GM23248 (cell line): Measurements from ENCODE around the gene KIR2DL1. TPM values are rescaled to one million over a fixed set of nuclear protein-coding genes. Genes with fewer than 3 reads are reported as not detected.
"Not testable (repeated sequence)": the region's sequence is repeated elsewhere in the genome, so short reads cannot be mapped to it uniquely, and the experiment has no call there.

Experiments
- DNase-seq: peaks from one replicate; pipeline ENCODE4 v3.0.0-alpha.2; 2015
- H2AFZ ChIP-seq: fragments of 200-600 bp; sonication (generic); 2 replicates; pipeline ENCODE4 v1.6.1; 2016; ENCODE audit warnings: antibody characterized with exemption
- H3F3A ChIP-seq: fragments of 200-600 bp; sonication (generic); 2 replicates; pipeline ENCODE4 v1.6.1; 2016; ENCODE audit warnings: mild to moderate bottlenecking, antibody characterized with exemption, mixed run types; ENCODE audit not compliant: insufficient read depth
- H3K27ac ChIP-seq: fragments of 200-600 bp; sonication (generic); 2 replicates; pipeline ENCODE4 v1.5.1; 2016; ENCODE audit warnings: mild to moderate bottlenecking
- H3K27me3 ChIP-seq: fragments of 200-600 bp; sonication (generic); replicated peaks from 2 replicates; pipeline ENCODE4 v1.6.1; 2016; ENCODE audit warnings: mild to moderate bottlenecking; ENCODE audit not compliant: insufficient read depth
- H3K36me3 ChIP-seq: fragments of 200-600 bp; sonication (generic); 2 replicates; pipeline ENCODE4 v1.6.1; 2016; ENCODE audit warnings: low read depth, mild to moderate bottlenecking
- H3K4me1 ChIP-seq: fragments of 200-600 bp; sonication (generic); 2 replicates; pipeline ENCODE4 v1.6.1; 2016; ENCODE audit warnings: mild to moderate bottlenecking; ENCODE audit not compliant: insufficient read depth
- H3K4me2 ChIP-seq: fragments of 200-600 bp; sonication (generic); one replicate; pipeline ENCODE4 v1.6.1; 2016; ENCODE audit warnings: mild to moderate bottlenecking; ENCODE audit not compliant: unreplicated experiment
- H3K4me3 ChIP-seq: fragments of 200-600 bp; sonication (generic); 2 replicates; pipeline ENCODE4 v1.5.1; 2016; ENCODE audit warnings: mild to moderate bottlenecking
- H3K79me2 ChIP-seq: fragments of 200-600 bp; sonication (generic); 2 replicates; pipeline ENCODE4 v1.6.1; 2016; ENCODE audit warnings: mild to moderate bottlenecking; ENCODE audit not compliant: insufficient read depth
- H3K9ac ChIP-seq: fragments of 200-600 bp; sonication (generic); 2 replicates; pipeline ENCODE4 v1.6.1; 2016; ENCODE audit warnings: mild to moderate bottlenecking
- H3K9me2 ChIP-seq: fragments of 200-600 bp; sonication (generic); 2 replicates; pipeline ENCODE4 v1.6.1; 2016; ENCODE audit warnings: mixed run types, mild to moderate bottlenecking, moderate library complexity; ENCODE audit not compliant: insufficient read depth
- H3K9me3 ChIP-seq: fragments of 200-600 bp; sonication (generic); one replicate; pipeline ENCODE4 v1.6.1; 2017; ENCODE audit warnings: low read depth
- H4K20me1 ChIP-seq: fragments of 200-600 bp; sonication (generic); 2 replicates; pipeline ENCODE4 v1.6.0; 2016; ENCODE audit not compliant: insufficient read depth
- EZH2 ChIP-seq: fragments of 200-600 bp; sonication (generic); IDR thresholded peaks from 2 replicates; pipeline ENCODE4 v1.6.1; 2018; ENCODE audit warnings: antibody characterized with exemption, mild to moderate bottlenecking; ENCODE audit not compliant: insufficient read depth, poor library complexity, severe bottlenecking
- EZH2phosphoT487 ChIP-seq: fragments of 200-600 bp; sonication (generic); IDR thresholded peaks from 2 replicates; pipeline ENCODE4 v1.6.1; 2018; ENCODE audit warnings: antibody characterized with exemption, moderate library complexity, mild to moderate bottlenecking, low read depth; ENCODE audit not compliant: insufficient read depth
- WGBS, 2 experiments: methylation state at CpG; one replicate each; pipeline ENCODE4 v1.1.6; 2015 to 2017; ENCODE audit warnings: low lambda C conversion rate in 2 of 2, low coverage in 1 of 2; ENCODE audit errors: missing lambda C conversion rate in 2 of 2; 5-methylcytosine and 5-hydroxymethylcytosine counted together
- in situ Hi-C: fragments of 300-500 bp; cut with MboI; formaldehyde crosslinking; loops from 2 replicates; pipeline ENCODE4 v1.15.0; 2020
- polyA plus RNA-seq: library from polyadenylated mRNA; unstranded; fragments of >200 nt; fragmentation: Nextera tagmentation; extraction: Ambion mirVana; gene quantifications from 2 replicates; pipeline ENCODE4 v1.2.1, GENCODE V29; 2016
- small RNA-seq: library from RNA; depleted of rRNA; stranded (forward); fragments of <200 nt; gene quantifications from one replicate; pipeline ENCODE3, GENCODE V24; 2014; ENCODE audit warnings: low read depth, low replicate concordance
- total RNA-seq: library from RNA; depleted of rRNA; stranded (reverse); fragments of >200 nt; shearing (Covaris generic); gene quantifications from 2 replicates; pipeline ENCODE4 v1.2.3, GENCODE V29; 2014; rRNA removed

KIR2DL1 gene
- total and polyA plus RNA-seq, 2 experiments from 2014 or later, result not detected

- no peaks in the 10 kb centered on the region for H3F3A ChIP-seq
- no peak overlapping the region for H2AFZ ChIP-seq
- H3K4me1 ChIP-seq, result no peaks in the 10 kb centered on the region
- 32 to 37% methylated on average over 15 of the region's 15 CpGs for WGBS, 2 experiments
- no peaks in the 10 kb centered on the region for H3K9me2 ChIP-seq
- H3K4me3 ChIP-seq, result no peak overlapping the region
- no peak overlapping the region for H3K9ac ChIP-seq
- TF ChIP-seq EZH2 (no peak), EZH2phosphoT487 (no peak)
- H3K9me3 ChIP-seq, result no peaks in the 10 kb centered on the region
- no peak overlapping the region for H3K4me2 ChIP-seq
- H3K79me2 ChIP-seq, result no peaks in the 10 kb centered on the region
- no peaks in the 10 kb centered on the region for H3K36me3 ChIP-seq
- H3K27me3 ChIP-seq, result no peaks in the 10 kb centered on the region
- H3K27ac ChIP-seq, result no peak overlapping the region
- in situ Hi-C loops, result no loop called here
- no peak for DNase-seq
- H4K20me1 ChIP-seq, result no peaks in the 10 kb centered on the region
These were observed 48.3 kb downstream of the KIR2DL1 start for GRCh38 chr19:54817670-54818536.

GRCh38 chr19:54824416-54824815, 54.8 kb downstream of the KIR2DL1 start:
- in situ Hi-C loops, H3K79me2 ChIP-seq, H3K9me3 ChIP-seq: not testable (repeated sequence)

GRCh38 chr19:54825326-54825725, 55.7 kb downstream of the KIR2DL1 start:
- H3K79me2 ChIP-seq, H2AFZ ChIP-seq, in situ Hi-C loops, H3K27ac ChIP-seq, H3F3A ChIP-seq, H3K4me1 ChIP-seq, H3K27me3 ChIP-seq, H4K20me1 ChIP-seq, H3K9me3 ChIP-seq, H3K4me3 ChIP-seq, H3K36me3 ChIP-seq, H3K9me2 ChIP-seq, H3K4me2 ChIP-seq, H3K9ac ChIP-seq, DNase-seq: not testable (repeated sequence)
- 16 to 18% methylated on average over 7 of the region's 7 CpGs for WGBS, 2 experiments

More at GRCh38 chr19:54824416-54824815, 54.8 kb downstream of the KIR2DL1 start:
- H3K9me2 ChIP-seq, H2AFZ ChIP-seq, H3K4me2 ChIP-seq, H3K27me3 ChIP-seq, H3K4me3 ChIP-seq, H4K20me1 ChIP-seq, DNase-seq, H3K36me3 ChIP-seq, H3K9ac ChIP-seq, H3F3A ChIP-seq, H3K27ac ChIP-seq, H3K4me1 ChIP-seq: not testable (repeated sequence)
- WGBS, 2 experiments, result 7 to 24% methylated on average over 4 of the region's 4 CpGs

DNA sequence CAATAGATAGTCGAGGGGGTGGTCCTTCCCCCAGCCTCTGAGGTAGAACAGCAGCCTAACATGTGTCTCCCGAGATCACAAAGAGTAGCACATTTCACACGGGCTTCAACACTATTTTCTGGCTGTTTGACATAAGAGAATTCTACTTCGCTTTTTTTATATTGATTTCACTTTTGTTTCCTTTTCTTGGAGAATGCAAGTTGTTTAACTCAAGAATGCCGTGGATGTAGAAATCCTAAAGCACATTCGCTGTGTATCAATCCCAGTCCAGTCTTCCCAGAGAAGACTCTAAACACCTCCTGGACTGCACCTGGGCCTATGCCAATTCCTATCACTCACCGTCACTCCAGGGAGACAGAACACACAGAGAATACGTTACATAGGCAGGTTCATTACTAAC, 58.5 kb downstream of the KIR2DL1 start:
- H3K27ac ChIP-seq, H3K4me2 ChIP-seq, H2AFZ ChIP-seq, H3K9me2 ChIP-seq, H3K36me3 ChIP-seq, in situ Hi-C loops, H3K4me1 ChIP-seq, H3K9ac ChIP-seq, H3F3A ChIP-seq, H3K79me2 ChIP-seq, H3K9me3 ChIP-seq, H4K20me1 ChIP-seq, H3K27me3 ChIP-seq, DNase-seq, H3K4me3 ChIP-seq: not testable (repeated sequence)
- 14 to 15% methylated on average over 8 of the region's 8 CpGs for WGBS, 2 experiments

GRCh38 chr19:54832496-54832895, 62.9 kb downstream of the KIR2DL1 start, which contains the start of gene KIR2DS4:
KIR2DS4 (plus strand) TSS chr19:54832676.
- H3F3A ChIP-seq, H3K27ac ChIP-seq, H3K36me3 ChIP-seq, H3K9me3 ChIP-seq, H3K4me2 ChIP-seq, H3K4me1 ChIP-seq, H3K9me2 ChIP-seq, H3K9ac ChIP-seq, H3K4me3 ChIP-seq, in situ Hi-C loops, DNase-seq, H2AFZ ChIP-seq, H3K27me3 ChIP-seq, H3K79me2 ChIP-seq, H4K20me1 ChIP-seq: not testable (repeated sequence)
- 67 to 75% methylated on average over 14 of the region's 14 CpGs for WGBS, 2 experiments

Small RNA genes lying within 50 kb of the gene (small RNA-seq; reads per million reads assigned to genes)
- gene KIR3DP1, result not detected

Other genes starting within 250 kb of the KIR2DL1 start
- not detected in 2 replicates for gene LILRA2, start 196.0 kb upstream of the KIR2DL1 start, total RNA-seq
- gene LILRA2, start 196.0 kb upstream of the KIR2DL1 start, polyA plus RNA-seq, result not detected in 2 replicates
- gene LILRA1, start 176.2 kb upstream of the KIR2DL1 start, total RNA-seq, result not detected in 2 replicates
- gene LILRA1, start 176.2 kb upstream of the KIR2DL1 start, polyA plus RNA-seq, result not detected in 2 replicates
- not detected in 2 replicates for gene LILRB1, start 139.3 kb upstream of the KIR2DL1 start, total RNA-seq
- gene LILRB1, start 139.3 kb upstream of the KIR2DL1 start, polyA plus RNA-seq, result 0.06 TPM in 1 of 2 replicates, not detected in the other
- gene LILRB4, start 106.8 kb upstream of the KIR2DL1 start, total RNA-seq, result not detected in 2 replicates
- gene LILRB4, start 106.8 kb upstream of the KIR2DL1 start, polyA plus RNA-seq, result not detected in 2 replicates
- gene KIR3DL3, start 45.4 kb upstream of the KIR2DL1 start, total RNA-seq, result not detected in 2 replicates
- gene KIR3DL3, start 45.4 kb upstream of the KIR2DL1 start, polyA plus RNA-seq, result not detected in 2 replicates
- gene KIR2DL3, start 31.3 kb upstream of the KIR2DL1 start, total RNA-seq, result not detected in 2 replicates
- not detected in 2 replicates for gene KIR2DL3, start 31.3 kb upstream of the KIR2DL1 start, polyA plus RNA-seq
- gene KIR2DL4, start 33.8 kb downstream of the KIR2DL1 start, total RNA-seq, result not detected in 2 replicates
- not detected in 2 replicates for gene KIR2DL4, start 33.8 kb downstream of the KIR2DL1 start, polyA plus RNA-seq
- gene KIR3DL1, start 46.7 kb downstream of the KIR2DL1 start, total RNA-seq, result not detected in 2 replicates
- gene KIR3DL1, start 46.7 kb downstream of the KIR2DL1 start, polyA plus RNA-seq, result not detected in 2 replicates
- not detected in 2 replicates for gene KIR2DS4, start 62.9 kb downstream of the KIR2DL1 start, total RNA-seq
- not detected in 2 replicates for gene KIR2DS4, start 62.9 kb downstream of the KIR2DL1 start, polyA plus RNA-seq
- not detected in 2 replicates for gene KIR3DL2, start 80.7 kb downstream of the KIR2DL1 start, total RNA-seq
- gene KIR3DL2, start 80.7 kb downstream of the KIR2DL1 start, polyA plus RNA-seq, result not detected in 2 replicates
- gene FCAR, start 104.4 kb downstream of the KIR2DL1 start, total RNA-seq, result not detected in 2 replicates
- not detected in 2 replicates for gene FCAR, start 104.4 kb downstream of the KIR2DL1 start, polyA plus RNA-seq
- not detected in 2 replicates for gene NCR1, start 136.4 kb downstream of the KIR2DL1 start, total RNA-seq
- gene NCR1, start 136.4 kb downstream of the KIR2DL1 start, polyA plus RNA-seq, result not detected in 2 replicates
- not detected in 2 replicates for gene NLRP7, start 177.7 kb downstream of the KIR2DL1 start, total RNA-seq
- gene NLRP7, start 177.7 kb downstream of the KIR2DL1 start, polyA plus RNA-seq, result not detected in 2 replicates
- gene NLRP2, start 196.6 kb downstream of the KIR2DL1 start, total RNA-seq, result not detected in 2 replicates
- not detected in 2 replicates for gene NLRP2, start 196.6 kb downstream of the KIR2DL1 start, polyA plus RNA-seq